ENCODE data around the gene INPP5A. TPM values are rescaled to one million over a fixed set of nuclear protein-coding genes. Genes with fewer than 3 reads are reported as not detected.

Gene INPP5A
- total RNA-seq, 1 donor from 2014 or later: 35.4 TPM

DNA sequence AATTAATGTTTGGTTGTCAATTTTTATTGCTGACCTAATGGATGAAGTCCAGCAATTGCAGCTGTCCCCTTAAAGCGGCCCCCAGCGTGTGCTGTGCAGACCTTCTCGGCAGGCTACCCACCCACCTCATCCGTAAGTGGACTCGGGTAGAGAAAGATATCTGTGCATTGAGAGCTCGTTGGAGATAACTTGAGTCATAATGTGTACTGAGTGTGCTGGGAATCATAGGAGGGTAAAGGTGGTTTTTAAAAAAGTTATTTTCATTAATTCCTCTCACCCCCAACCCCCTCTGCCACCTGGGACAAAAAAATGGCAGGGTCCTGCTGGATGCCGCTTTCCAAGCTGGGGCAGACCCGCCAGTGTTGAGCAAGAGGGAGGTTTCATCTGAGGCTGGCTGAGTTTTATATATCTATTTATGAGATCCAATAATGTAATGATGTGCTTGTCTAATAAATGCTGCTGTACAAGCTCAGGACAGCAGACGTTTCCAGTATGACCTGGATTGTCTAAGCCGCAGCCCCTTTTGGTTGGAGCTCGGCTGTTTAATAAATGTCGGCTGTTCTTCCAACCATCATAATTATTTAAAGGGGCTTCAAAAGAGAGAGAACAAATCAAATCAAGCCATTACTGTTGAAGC lies 129.2 kb downstream of the INPP5A start:
- H3K27ac Mint-ChIP-seq (ENCODE audit: unreplicated experiment): no peak overlapping the region
- peaks cover 4% of the 10 kb centered on the region for H3K4me1 Mint-ChIP-seq
- no peak for DNase-seq (ENCODE audit: low read depth, low spot score)
- no peak overlapping the region for H3K4me3 Mint-ChIP-seq
- H3K27me3 Mint-ChIP-seq (ENCODE audit: low read depth): peaks cover 4% of the 10 kb centered on the region
- no peaks in the 10 kb centered on the region for H3K9me3 Mint-ChIP-seq
- H3K36me3 Mint-ChIP-seq (ENCODE audit: low read depth): no peaks in the 10 kb centered on the region
- TF ChIP-seq, protein P1, sequence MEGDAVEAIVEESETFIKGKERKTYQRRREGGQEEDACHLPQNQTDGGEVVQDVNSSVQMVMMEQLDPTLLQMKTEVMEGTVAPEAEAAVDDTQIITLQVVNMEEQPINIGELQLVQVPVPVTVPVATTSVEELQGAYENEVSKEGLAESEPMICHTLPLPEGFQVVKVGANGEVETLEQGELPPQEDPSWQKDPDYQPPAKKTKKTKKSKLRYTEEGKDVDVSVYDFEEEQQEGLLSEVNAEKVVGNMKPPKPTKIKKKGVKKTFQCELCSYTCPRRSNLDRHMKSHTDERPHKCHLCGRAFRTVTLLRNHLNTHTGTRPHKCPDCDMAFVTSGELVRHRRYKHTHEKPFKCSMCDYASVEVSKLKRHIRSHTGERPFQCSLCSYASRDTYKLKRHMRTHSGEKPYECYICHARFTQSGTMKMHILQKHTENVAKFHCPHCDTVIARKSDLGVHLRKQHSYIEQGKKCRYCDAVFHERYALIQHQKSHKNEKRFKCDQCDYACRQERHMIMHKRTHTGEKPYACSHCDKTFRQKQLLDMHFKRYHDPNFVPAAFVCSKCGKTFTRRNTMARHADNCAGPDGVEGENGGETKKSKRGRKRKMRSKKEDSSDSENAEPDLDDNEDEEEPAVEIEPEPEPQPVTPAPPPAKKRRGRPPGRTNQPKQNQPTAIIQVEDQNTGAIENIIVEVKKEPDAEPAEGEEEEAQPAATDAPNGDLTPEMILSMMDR (conservative IDR thresholded peaks at IDR 0.05): no peak

- no peaks in the 10 kb centered on the region for H3K9me3 Mint-ChIP-seq
- peaks cover 4% of the 10 kb centered on the region for H3K27me3 Mint-ChIP-seq (ENCODE audit: low read depth)
- H3K4me1 Mint-ChIP-seq: peaks cover 4% of the 10 kb centered on the region
- TF ChIP-seq, protein P1 (conservative IDR thresholded peaks at IDR 0.05): no peak
- no peak overlapping the region for H3K27ac Mint-ChIP-seq (ENCODE audit: unreplicated experiment)
- H3K36me3 Mint-ChIP-seq (ENCODE audit: low read depth): no peaks in the 10 kb centered on the region
- DNase-seq (ENCODE audit: low read depth, low spot score): no peak
- no peak overlapping the region for H3K4me3 Mint-ChIP-seq
These were observed 129.9 kb downstream of the INPP5A start for GRCh38 chr10:132667342-132668047.

DNA sequence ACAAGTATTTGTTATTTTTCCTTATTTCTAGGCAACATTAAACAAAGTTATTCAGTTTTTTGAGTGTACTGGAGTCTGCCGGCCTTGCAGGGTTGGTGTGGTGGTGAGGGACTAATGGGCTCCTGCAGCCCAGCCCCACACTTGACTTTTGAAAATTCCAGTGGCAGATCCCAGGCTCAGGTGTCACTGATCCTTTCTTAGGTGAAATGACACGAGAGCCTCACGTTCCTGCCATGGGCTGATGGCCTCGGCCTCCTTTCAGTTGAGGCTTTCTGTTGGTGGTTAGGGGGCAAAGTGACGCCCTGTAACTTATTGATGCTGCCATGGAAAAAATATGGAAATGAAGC lies 130.4 kb downstream of the INPP5A start:
- H3K9me3 Mint-ChIP-seq: peaks cover 3% of the 10 kb centered on the region
- TF ChIP-seq, protein P1 (conservative IDR thresholded peaks at IDR 0.05): no peak
- H3K4me1 Mint-ChIP-seq: peaks cover 4% of the 10 kb centered on the region
- DNase-seq (ENCODE audit: low read depth, low spot score): no peak
- peaks cover 4% of the 10 kb centered on the region for H3K27me3 Mint-ChIP-seq (ENCODE audit: low read depth)
- no peak overlapping the region for H3K27ac Mint-ChIP-seq (ENCODE audit: unreplicated experiment)
- peaks cover 5% of the 10 kb centered on the region for H3K36me3 Mint-ChIP-seq (ENCODE audit: low read depth)
- no peak overlapping the region for H3K4me3 Mint-ChIP-seq

DNA sequence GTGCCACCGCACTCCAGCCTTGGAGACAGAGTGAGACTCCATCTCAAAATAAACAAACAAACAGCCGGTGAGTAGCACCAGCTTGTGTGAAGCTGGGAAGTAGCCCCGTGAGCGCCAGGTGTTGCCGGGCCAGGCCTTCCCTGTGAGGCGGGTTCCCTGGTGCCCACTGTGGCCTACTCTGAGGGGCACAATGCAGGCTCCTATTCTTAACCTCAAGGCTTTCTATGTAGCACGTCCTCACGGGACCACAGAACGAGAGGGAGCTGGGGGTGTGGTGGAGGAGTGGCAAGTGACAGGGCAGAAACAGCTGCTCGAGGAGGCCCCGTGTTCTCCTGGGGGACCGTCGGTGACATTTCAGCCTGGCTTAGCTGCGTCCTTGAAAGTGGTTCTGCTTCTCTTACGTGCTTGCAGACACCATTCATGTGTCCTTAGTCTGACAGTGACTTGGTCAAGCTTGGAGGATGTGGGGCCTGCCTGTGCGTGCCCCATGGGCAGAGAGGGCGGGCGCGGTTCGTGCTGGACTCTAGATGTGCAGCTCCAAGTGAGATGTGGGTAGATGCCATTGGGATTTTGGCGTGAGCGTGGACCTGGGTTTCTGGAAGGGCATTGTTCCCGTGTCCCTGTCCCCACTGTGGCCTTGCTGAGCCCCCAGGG lies 131.7 kb downstream of the INPP5A start:
- no peak overlapping the region for H3K27ac Mint-ChIP-seq (ENCODE audit: unreplicated experiment)
- H3K36me3 Mint-ChIP-seq (ENCODE audit: low read depth): peaks cover 5% of the 10 kb centered on the region
- H3K4me3 Mint-ChIP-seq: no peak overlapping the region
- peaks cover 3% of the 10 kb centered on the region for H3K9me3 Mint-ChIP-seq
- H3K4me1 Mint-ChIP-seq: no peaks in the 10 kb centered on the region
- TF ChIP-seq, protein P1 (conservative IDR thresholded peaks at IDR 0.05): no peak
- DNase-seq (ENCODE audit: low read depth, low spot score): no peak
- H3K27me3 Mint-ChIP-seq (ENCODE audit: low read depth): peaks cover 5% of the 10 kb centered on the region

DNA sequence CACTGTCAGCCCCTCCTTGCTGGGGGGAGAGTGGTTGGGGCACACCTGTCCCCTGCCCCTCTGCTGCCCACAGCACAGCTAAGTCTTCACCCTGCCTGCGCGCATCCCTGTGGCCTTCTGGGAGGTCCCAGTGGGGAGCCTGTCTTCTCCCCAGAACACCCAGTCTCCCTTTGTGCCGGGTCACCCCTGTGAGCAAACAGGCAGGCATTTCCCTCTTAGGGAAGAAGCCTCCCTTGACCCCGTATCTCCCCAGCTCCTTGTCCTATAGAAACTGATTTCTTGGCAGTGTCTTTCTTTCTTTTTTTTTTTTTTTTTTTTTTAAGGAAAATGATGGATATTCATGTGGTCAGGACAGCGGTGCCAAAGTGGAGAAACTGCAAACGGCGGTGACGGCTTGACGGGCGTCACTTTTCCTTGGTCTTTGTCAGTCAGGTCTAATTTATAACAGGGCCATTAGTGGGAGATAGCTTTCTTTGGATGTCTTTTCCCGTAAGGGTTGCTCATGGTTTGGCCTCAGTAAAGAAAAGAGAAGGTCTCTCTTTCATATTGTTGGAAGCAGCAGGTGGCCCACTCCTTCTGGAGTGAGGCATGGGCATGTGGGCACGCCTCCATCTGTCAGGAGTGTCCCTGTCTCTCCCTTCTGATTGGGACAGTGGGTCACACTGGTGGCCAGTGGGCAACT lies 133.1 kb downstream of the INPP5A start:
- TF ChIP-seq, protein P1 (conservative IDR thresholded peaks at IDR 0.05): no peak
- no peak overlapping the region for H3K4me3 Mint-ChIP-seq
- no peak for DNase-seq (ENCODE audit: low read depth, low spot score)
- peaks cover 11% of the 10 kb centered on the region for H3K27me3 Mint-ChIP-seq (ENCODE audit: low read depth)
- peaks cover 3% of the 10 kb centered on the region for H3K9me3 Mint-ChIP-seq
- H3K36me3 Mint-ChIP-seq (ENCODE audit: low read depth): peaks cover 5% of the 10 kb centered on the region
- no peaks in the 10 kb centered on the region for H3K4me1 Mint-ChIP-seq
- H3K27ac Mint-ChIP-seq (ENCODE audit: unreplicated experiment): no peak overlapping the region
